ENCODE results near the gene PM20D1. TPM values are rescaled to one million over a fixed set of nuclear protein-coding genes. Genes with fewer than 3 reads are reported as not detected.
A peak's percentile ranks its signal among the peaks of the same experiment; 100 is the strongest.
"Not testable (repeated sequence)": the region's sequence is repeated elsewhere in the genome, so short reads cannot be mapped to it uniquely, and the experiment has no call there.

PM20D1 gene
- total RNA-seq (2014; rRNA removed; shearing (Covaris generic)) = not detected in 2 replicates
- polyA plus RNA-seq (2015; cell fraction: cytosol; rRNA removed) = not detected in 2 replicates
- not detected in 2 replicates for polyA plus RNA-seq (2015; cell fraction: nucleus; rRNA removed)

- DNase-seq (ENCODE audit: low read depth) = no peak
Observed at GRCh38 chr1:205849619-205850355, at the start of gene PM20D1. PM20D1 (minus strand) TSS chr1:205850132; CDS start chr1:205850072, 60 bp downstream.

GRCh38 chr1:205896351-205896750, 46.4 kb upstream of the PM20D1 start:
- no peak for DNase-seq (ENCODE audit: low read depth)

- not testable (repeated sequence) for DNase-seq (ENCODE audit: low read depth)
Observed at GRCh38 chr1:205894119-205894518, 44.2 kb upstream of the PM20D1 start.

- not testable (repeated sequence) for DNase-seq (ENCODE audit: low read depth)
Observed at GRCh38 chr1:205892175-205892574, 42.2 kb upstream of the PM20D1 start.

- DNase-seq (ENCODE audit: low read depth) = not testable (repeated sequence)
Observed at GRCh38 chr1:205891481-205891880, 41.5 kb upstream of the PM20D1 start.

GRCh38 chr1:205890631-205891030, 40.7 kb upstream of the PM20D1 start:
- DNase-seq (ENCODE audit: low read depth) = not testable (repeated sequence)

- DNase-seq (ENCODE audit: low read depth) = peak; percentile 89
Observed at GRCh38 chr1:205889706-205890105, 39.8 kb upstream of the PM20D1 start.

GRCh38 chr1:205889006-205889405, 39.1 kb upstream of the PM20D1 start:
- DNase-seq (ENCODE audit: low read depth) = peak; percentile 21

- DNase-seq (ENCODE audit: low read depth) = no peak
Observed at GRCh38 chr1:205883792-205884191, 33.9 kb upstream of the PM20D1 start.

GRCh38 chr1:205880923-205881322, 31.0 kb upstream of the PM20D1 start:
- no peak for DNase-seq (ENCODE audit: low read depth)

- DNase-seq (ENCODE audit: low read depth) = no peak
Observed at GRCh38 chr1:205879974-205880373, 30.0 kb upstream of the PM20D1 start.

GRCh38 chr1:205878026-205878425, 28.1 kb upstream of the PM20D1 start:
- no peak for DNase-seq (ENCODE audit: low read depth)

- not testable (repeated sequence) for DNase-seq (ENCODE audit: low read depth)
Observed at GRCh38 chr1:205873148-205873547, 23.2 kb upstream of the PM20D1 start.

- no peak for DNase-seq (ENCODE audit: low read depth)
Observed at GRCh38 chr1:205870236-205870635, 20.3 kb upstream of the PM20D1 start.

GRCh38 chr1:205861540-205861939, 11.6 kb upstream of the PM20D1 start:
- DNase-seq (ENCODE audit: low read depth) = no peak

- no peak for DNase-seq (ENCODE audit: low read depth)
Observed at GRCh38 chr1:205858141-205858961, 8.4 kb upstream of the PM20D1 start.

- DNase-seq (ENCODE audit: low read depth) = not testable (repeated sequence)
Observed at GRCh38 chr1:205857501-205857900, 7.6 kb upstream of the PM20D1 start.

- DNase-seq (ENCODE audit: low read depth) = no peak
Observed at GRCh38 chr1:205856433-205856832, 6.5 kb upstream of the PM20D1 start.

GRCh38 chr1:205852969-205853368, 3.0 kb upstream of the PM20D1 start:
- no peak for DNase-seq (ENCODE audit: low read depth)

- no peak for DNase-seq (ENCODE audit: low read depth)
Observed at GRCh38 chr1:205851993-205852392, 2.1 kb upstream of the PM20D1 start.

- no peak for DNase-seq (ENCODE audit: low read depth)
Observed at GRCh38 chr1:205843036-205843859, 6.7 kb downstream of the PM20D1 start.

Data from HT1080 (cell line).